T-helper 22 cell (primary cell): ENCODE results near the gene ZNFX1.

Experiments used
- DNase-seq: peaks from one replicate; pipeline ENCODE4 v3.0.0-alpha.2; 2020; ENCODE audit warnings: low read depth

ZNFX1 gene

GRCh38 chr20:49292010-49292409 lies 14.2 kb upstream of the ZNFX1 start:
- no peak for DNase-seq

- no peak for DNase-seq
Observed at GRCh38 chr20:49291200-49291599, 13.3 kb upstream of the ZNFX1 start.

- DNase-seq = no peak
Observed at GRCh38 chr20:49290608-49291191, 12.8 kb upstream of the ZNFX1 start.

GRCh38 chr20:49288784-49289696 lies 11.2 kb upstream of the ZNFX1 start:
- DNase-seq = no peak

GRCh38 chr20:49288250-49288751 lies 10.4 kb upstream of the ZNFX1 start:
- DNase-seq = no peak

- no peak for DNase-seq
Observed at GRCh38 chr20:49287555-49288249, 9.8 kb upstream of the ZNFX1 start.

- no peak for DNase-seq
Observed at GRCh38 chr20:49286689-49287551, 9.1 kb upstream of the ZNFX1 start.

- no peak for DNase-seq
Observed at GRCh38 chr20:49285813-49286494, 8.1 kb upstream of the ZNFX1 start.

- no peak for DNase-seq
Observed at GRCh38 chr20:49285233-49285668, 7.4 kb upstream of the ZNFX1 start.

GRCh38 chr20:49284818-49285217 lies 7.0 kb upstream of the ZNFX1 start:
- no peak for DNase-seq

- DNase-seq = no peak
Observed at GRCh38 chr20:49283703-49284625, 6.1 kb upstream of the ZNFX1 start.

- no peak for DNase-seq
Observed at GRCh38 chr20:49283176-49283702, 5.4 kb upstream of the ZNFX1 start.

GRCh38 chr20:49282584-49283171 lies 4.8 kb upstream of the ZNFX1 start:
- no peak for DNase-seq

- DNase-seq = no peak
Observed at GRCh38 chr20:49281913-49282467, 4.1 kb upstream of the ZNFX1 start.

- DNase-seq = no peak
Observed at GRCh38 chr20:49281059-49281912, 3.4 kb upstream of the ZNFX1 start.

GRCh38 chr20:49280463-49281058 lies 2.7 kb upstream of the ZNFX1 start:
- DNase-seq = no peak

GRCh38 chr20:49279677-49280462 lies 2.0 kb upstream of the ZNFX1 start:
- no peak for DNase-seq
